Vagina (tissue), 2 donors: ENCODE data around the gene SS18.

Experiments
- CTCF ChIP-seq, 3 experiments: fragments of 450-650 bp in 2 of 3; fragments of 200-600 bp in 1 of 3; sonication (generic) in 1 of 3; IDR thresholded peaks; one replicate each; pipeline ENCODE4 v1.5.1; 2017 to 2019; ENCODE audit warnings: antibody characterized with exemption in 3 of 3, mild to moderate bottlenecking in 2 of 3, moderate library complexity in 2 of 3
- POLR2A ChIP-seq, 2 donors: fragments of 450-650 bp; IDR thresholded peaks; one replicate each; pipeline ENCODE4 v1.6.1; 2017; ENCODE audit warnings: antibody characterized with exemption in 2 of 2, mild to moderate bottlenecking in 2 of 2, moderate library complexity in 2 of 2

- TF ChIP-seq CTCF (IDR thresholded peaks at IDR 0.05) (no peak), POLR2A (IDR thresholded peaks at IDR 0.05) (no peak)
Observed at GRCh38 chr18:26089293-26090129, 902 bp downstream of the SS18 start.
